GM10266 (cell line): ENCODE results near the gene TAGLN2.

Experiments used
- DNase-seq: peaks from one replicate; pipeline ENCODE4 v3.0.0; 2012; ENCODE audit errors: extremely low spot score
- CTCF ChIP-seq: IDR thresholded peaks from 2 replicates; pipeline ENCODE4 v1.5.1; 2012; ENCODE audit warnings: mild to moderate bottlenecking, low read depth; ENCODE audit not compliant: control insufficient read depth, insufficient read depth; ENCODE audit errors: missing control alignments

TAGLN2 gene

DNA sequence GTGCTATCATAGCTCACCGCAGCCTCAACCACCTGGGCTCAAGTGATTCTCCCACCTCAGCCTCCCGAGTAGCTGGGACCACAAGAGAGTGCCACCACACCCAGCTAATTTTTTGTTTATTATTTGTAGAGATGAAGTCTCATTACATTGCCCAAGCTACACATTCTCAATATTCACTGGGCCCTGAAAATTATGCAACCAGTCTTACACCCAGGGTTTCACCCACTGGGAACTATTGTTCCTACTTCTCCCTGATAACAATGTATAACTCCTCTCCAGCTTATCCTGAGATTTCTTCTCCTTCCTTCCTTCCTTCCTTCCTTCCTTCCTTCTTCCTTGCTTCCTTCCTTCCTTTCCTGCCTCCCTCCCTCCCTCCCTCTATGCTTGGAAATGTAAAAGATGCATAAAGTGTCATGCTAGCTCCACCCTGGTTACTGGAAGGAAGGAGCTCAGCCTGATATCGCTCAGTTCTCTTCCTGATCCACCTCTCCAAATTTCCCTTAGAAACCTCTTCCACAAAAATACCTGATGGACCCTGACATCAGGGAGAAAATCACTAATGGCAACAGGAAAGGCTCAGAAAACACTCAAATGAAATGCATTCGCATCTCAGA is 51.7 kb downstream of the TAGLN2 start:
- TF ChIP-seq CTCF: no peak
- no peak for DNase-seq

DNA sequence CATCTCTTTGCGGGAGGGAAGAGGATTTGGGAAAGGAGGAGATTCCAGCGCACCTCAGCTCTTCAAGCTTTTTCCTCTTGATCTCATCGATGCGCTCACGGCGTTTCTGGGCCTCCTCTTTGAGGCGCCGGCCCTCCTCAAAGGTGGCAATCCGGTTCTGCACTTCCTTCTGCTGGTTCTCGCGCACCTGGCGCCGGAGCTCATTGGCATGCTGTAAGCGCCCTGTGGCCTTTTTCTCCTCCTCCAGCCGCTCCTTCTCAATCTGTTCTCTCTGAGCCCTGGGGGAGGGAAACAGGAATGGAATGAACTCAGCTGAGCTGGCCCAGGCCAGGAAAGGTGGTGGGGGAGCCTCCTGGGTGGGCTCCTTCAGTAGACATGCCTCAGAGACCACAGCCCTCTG is 52.4 kb downstream of the TAGLN2 start:
- no peak for DNase-seq
- TF ChIP-seq CTCF: no peak

DNA sequence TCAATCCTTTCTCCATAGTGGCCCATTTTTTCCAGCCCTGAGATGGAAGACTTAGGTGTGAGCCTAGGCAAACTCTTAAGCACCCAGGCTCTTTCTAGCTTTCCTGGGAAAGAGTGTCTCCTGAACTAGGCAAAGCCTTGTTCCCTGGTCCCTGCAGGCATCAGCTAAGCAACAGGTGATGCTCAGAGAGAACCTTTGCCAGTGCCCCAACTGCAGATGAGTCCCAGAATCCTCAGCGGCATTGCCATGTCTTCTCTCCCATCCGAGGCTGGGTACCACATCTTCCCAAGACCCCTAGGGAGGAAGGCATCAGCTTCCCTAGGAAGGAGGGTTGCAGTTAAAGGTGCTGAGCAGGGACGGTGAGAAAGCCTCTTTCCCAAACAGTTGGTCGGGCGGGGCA is 54.6 kb downstream of the TAGLN2 start:
- no peak for TF ChIP-seq CTCF
- no peak for DNase-seq

DNA sequence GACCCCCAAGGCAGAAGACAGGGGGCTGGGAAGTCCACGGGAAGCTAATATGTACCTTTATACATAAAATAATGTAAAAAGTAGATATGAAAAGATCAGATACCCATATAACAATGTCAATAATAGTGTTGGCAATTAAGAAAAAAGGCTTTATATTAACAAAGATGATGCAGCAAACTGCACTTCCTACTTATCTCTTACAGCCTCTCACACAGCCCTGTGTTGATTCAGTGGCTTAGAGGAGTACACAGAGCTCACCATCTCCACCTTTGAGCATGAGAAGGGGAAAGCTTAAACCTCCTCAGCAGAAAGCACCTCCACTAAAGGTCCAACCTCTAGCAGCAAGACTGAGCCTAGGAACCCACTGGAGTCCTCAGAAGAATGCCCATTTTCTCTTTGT is 55.7 kb downstream of the TAGLN2 start:
- no peak for TF ChIP-seq CTCF
- no peak for DNase-seq

- no peak for TF ChIP-seq CTCF
- DNase-seq: no peak
Measured at GRCh38 chr1:159869173-159869572, 56.1 kb downstream of the TAGLN2 start.

GRCh38 chr1:159868766-159869165 is 56.5 kb downstream of the TAGLN2 start:
- no peak for TF ChIP-seq CTCF
- DNase-seq: no peak
